PFSK-1 (cell line): ENCODE measurements around the gene LRCH3. TPM values are rescaled to one million over a fixed set of nuclear protein-coding genes. Genes with fewer than 3 reads are reported as not detected.
A peak's percentile ranks its signal among the peaks of the same experiment; 100 is the strongest.

ENCODE experiments used
- FOXP2 ChIP-seq: optimal IDR thresholded peaks from 2 replicates; pipeline ENCODE3; 2011; ENCODE audit warnings: borderline replicate concordance, control low read depth, inconsistent platforms; ENCODE audit not compliant: insufficient read depth; ENCODE audit errors: extremely low read length, extremely low read depth
- POLR2AphosphoS5 ChIP-seq: IDR thresholded peaks from 2 replicates; pipeline ENCODE4 v1.6.1; 2012; ENCODE audit warnings: low read depth, mild to moderate bottlenecking, control low read depth, low read length, moderate library complexity
- SIN3A ChIP-seq: IDR thresholded peaks from 2 replicates; pipeline ENCODE4 v1.6.1; 2012; ENCODE audit warnings: mild to moderate bottlenecking, low read length, moderate library complexity, borderline replicate concordance; ENCODE audit not compliant: insufficient read depth
- TAF1 ChIP-seq: IDR thresholded peaks from 2 replicates; pipeline ENCODE4 v1.6.1; 2012; ENCODE audit warnings: low read length, control low read depth, borderline replicate concordance; ENCODE audit not compliant: insufficient read depth
- polyA plus RNA-seq: library from polyadenylated mRNA; unstranded; fragments of >200 nt; gene quantifications from one replicate; pipeline ENCODE4 v1.2.1, GENCODE V29; 2012; ENCODE audit warnings: low read depth, missing spikeins; ENCODE audit not compliant: insufficient read length
- TF ChIP-seq, protein P1 (sequence below), 2 experiments: IDR thresholded peaks; 2 replicates each; pipeline versions ENCODE4 v1.6.1 to v1.8.0; 2011 to 2012; ENCODE audit warnings: low read depth in 2 of 2, low read length in 2 of 2, control low read depth in 1 of 2, inconsistent platforms in 1 of 2, mild to moderate bottlenecking in 1 of 2, moderate library complexity in 1 of 2; ENCODE audit not compliant: insufficient read depth in 1 of 2

Gene LRCH3
- polyA plus RNA-seq: 8.6 TPM

DNA sequence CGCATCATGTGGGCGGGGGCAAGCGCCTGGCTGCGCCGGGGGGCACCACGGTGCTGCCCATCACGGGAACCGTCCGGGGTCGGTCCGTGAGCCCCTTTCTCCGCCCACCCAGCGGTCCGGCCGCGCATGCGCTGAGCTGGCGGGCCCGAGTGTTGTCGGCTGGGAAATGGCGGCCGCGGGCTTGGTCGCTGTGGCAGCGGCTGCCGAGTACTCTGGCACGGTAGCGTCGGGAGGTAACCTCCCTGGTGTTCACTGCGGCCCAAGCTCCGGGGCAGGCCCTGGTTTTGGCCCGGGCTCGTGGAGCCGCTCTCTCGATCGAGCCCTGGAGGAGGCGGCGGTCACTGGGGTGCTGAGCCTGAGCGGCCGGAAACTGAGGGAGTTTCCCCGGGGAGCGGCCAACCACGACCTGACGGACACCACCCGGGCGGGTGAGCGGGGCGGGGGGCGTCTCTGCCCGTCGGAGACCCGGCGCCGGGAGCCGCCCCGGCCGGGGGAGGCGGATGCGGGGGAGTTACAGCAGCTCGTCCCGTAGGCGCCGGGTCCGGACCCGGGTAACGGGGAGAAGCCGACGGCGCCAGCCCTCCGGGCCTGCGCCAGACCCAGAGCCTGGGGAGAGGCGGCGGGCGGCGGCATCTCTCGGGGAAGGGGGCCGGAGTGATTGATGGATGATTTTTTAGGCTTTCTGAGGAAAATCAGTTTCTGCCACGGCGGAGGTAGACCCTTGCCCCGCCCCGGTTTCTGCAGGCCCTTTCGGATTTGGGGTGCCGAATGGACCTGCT, at the start of gene LRCH3:
Gene LRCH3, plus strand, starts transcription at position 142 of the 779 bp plus-strand sequence. Its CDS starts 25 bp downstream, at position 167.
- TF ChIP-seq, protein P1, sequence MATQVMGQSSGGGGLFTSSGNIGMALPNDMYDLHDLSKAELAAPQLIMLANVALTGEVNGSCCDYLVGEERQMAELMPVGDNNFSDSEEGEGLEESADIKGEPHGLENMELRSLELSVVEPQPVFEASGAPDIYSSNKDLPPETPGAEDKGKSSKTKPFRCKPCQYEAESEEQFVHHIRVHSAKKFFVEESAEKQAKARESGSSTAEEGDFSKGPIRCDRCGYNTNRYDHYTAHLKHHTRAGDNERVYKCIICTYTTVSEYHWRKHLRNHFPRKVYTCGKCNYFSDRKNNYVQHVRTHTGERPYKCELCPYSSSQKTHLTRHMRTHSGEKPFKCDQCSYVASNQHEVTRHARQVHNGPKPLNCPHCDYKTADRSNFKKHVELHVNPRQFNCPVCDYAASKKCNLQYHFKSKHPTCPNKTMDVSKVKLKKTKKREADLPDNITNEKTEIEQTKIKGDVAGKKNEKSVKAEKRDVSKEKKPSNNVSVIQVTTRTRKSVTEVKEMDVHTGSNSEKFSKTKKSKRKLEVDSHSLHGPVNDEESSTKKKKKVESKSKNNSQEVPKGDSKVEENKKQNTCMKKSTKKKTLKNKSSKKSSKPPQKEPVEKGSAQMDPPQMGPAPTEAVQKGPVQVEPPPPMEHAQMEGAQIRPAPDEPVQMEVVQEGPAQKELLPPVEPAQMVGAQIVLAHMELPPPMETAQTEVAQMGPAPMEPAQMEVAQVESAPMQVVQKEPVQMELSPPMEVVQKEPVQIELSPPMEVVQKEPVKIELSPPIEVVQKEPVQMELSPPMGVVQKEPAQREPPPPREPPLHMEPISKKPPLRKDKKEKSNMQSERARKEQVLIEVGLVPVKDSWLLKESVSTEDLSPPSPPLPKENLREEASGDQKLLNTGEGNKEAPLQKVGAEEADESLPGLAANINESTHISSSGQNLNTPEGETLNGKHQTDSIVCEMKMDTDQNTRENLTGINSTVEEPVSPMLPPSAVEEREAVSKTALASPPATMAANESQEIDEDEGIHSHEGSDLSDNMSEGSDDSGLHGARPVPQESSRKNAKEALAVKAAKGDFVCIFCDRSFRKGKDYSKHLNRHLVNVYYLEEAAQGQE (IDR thresholded peaks at IDR 0.05; ENCODE audit: insufficient read depth in 1 of 2, low read depth in 2 of 2, low read length in 2 of 2): 0 out of 4 replicates have a peak, but pooled peaks of 1 of the 2 experiments have one; percentile 27
- TF ChIP-seq SIN3A: no peak
- TF ChIP-seq FOXP2: peak; percentile 80
- peak; percentile 56; the same call in 1 of the 2 replicates for TF ChIP-seq TAF1
- peak; percentile 83 for TF ChIP-seq POLR2AphosphoS5

DNA sequence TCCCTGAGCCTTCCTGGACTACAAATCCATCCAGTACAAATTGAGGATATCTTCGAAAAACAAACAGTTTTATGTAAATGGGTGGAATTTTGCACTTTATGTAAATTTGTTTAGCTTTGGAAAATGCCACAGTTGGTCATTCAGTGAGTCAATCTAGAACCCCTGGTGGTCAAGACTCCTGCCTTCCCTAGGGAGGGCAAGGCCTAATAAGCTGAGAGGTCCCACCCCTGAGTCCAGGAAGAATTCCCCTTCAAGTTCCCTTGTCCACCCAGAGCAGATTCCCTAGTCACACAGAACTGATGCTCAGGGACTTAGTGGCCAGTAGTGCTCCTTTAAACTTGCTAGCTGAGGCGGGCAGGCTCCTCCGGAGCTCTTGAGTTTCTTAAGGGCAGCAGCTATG, 48.3 kb upstream of the LRCH3 start:
- TF ChIP-seq TAF1 (no peak), FOXP2 (no peak), POLR2AphosphoS5 (no peak), SIN3A (no peak)
- TF ChIP-seq, protein P1 (IDR thresholded peaks at IDR 0.05; ENCODE audit: insufficient read depth in 1 of 2, low read depth in 2 of 2, low read length in 2 of 2): no peak

DNA sequence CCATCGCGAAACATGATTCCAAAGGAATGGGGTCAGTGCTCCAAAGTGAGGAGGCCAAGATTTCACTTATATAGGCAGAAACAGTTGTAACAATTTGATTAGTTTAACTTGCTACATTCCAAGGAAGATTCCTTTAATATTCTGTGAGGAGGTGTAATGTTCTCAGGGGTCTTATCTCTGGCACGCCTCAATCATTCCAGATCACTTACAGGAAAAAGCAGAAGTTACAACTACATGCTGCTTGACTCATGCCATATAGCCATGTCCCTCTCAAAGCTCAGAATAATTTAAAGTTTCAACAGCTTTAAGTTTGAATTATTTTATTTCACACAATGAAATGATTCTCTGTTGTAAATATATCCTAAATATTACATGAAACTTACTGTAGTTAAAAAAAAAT, 44.8 kb upstream of the LRCH3 start:
- TF ChIP-seq SIN3A (no peak), FOXP2 (no peak), TAF1 (no peak), POLR2AphosphoS5 (no peak)
- TF ChIP-seq, protein P1 (IDR thresholded peaks at IDR 0.05; ENCODE audit: insufficient read depth in 1 of 2, low read depth in 2 of 2, low read length in 2 of 2): no peak

DNA sequence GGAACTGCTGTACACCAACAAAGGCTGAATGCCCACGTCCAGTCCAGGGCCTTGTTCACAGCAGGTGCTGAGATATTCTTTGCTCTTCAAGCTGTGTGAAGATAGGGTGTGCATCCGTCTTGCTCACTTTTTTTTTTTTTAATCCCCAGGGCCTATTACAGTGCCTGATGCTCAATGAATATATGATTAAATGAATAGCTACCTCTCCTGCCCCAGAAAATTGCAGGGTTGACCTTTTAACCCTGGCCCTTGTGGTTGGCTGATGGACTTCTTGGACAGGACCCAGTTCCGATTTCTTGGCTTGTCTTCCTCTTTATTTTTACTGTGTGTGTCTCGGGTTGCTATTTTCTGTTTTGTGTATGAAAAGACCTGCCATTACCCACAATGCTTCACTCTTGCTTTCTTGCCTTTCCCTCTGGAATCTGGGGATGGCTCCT, 44.2 kb upstream of the LRCH3 start:
- TF ChIP-seq FOXP2 (no peak), TAF1 (no peak), POLR2AphosphoS5 (no peak), SIN3A (no peak)
- TF ChIP-seq, protein P1 (IDR thresholded peaks at IDR 0.05; ENCODE audit: insufficient read depth in 1 of 2, low read depth in 2 of 2, low read length in 2 of 2): no peak
